WTC11 (cell line): ENCODE results near the gene VASN. TPM values are rescaled to one million over a fixed set of nuclear protein-coding genes. Genes with fewer than 3 reads are reported as not detected.

Source experiments
- ATF1 ChIP-seq: sonication (generic); formaldehyde crosslinking; IDR thresholded peaks from 2 replicates; pipeline ENCODE4 v1.8.1; 2023; ENCODE audit warnings: mild to moderate bottlenecking, moderate library complexity, missing genetic modification reagents
- ATF2 ChIP-seq: sonication (generic); formaldehyde crosslinking; IDR thresholded peaks from 2 replicates; pipeline ENCODE4 v1.8.1; 2022; ENCODE audit warnings: low read depth, missing genetic modification reagents, borderline replicate concordance
- CREB1 ChIP-seq: sonication (generic); formaldehyde crosslinking; IDR thresholded peaks from 2 replicates; pipeline ENCODE4 v1.8.0; 2023; ENCODE audit warnings: mild to moderate bottlenecking, missing genetic modification reagents
- E2F5 ChIP-seq: sonication (generic); formaldehyde crosslinking; IDR thresholded peaks from 2 replicates; pipeline ENCODE4 v1.8.1; 2022; ENCODE audit warnings: mild to moderate bottlenecking, moderate library complexity, missing genetic modification reagents
- FOXJ3 ChIP-seq: sonication (generic); formaldehyde crosslinking; IDR thresholded peaks from 2 replicates; pipeline ENCODE4 v1.9.0; 2021; ENCODE audit warnings: missing genetic modification reagents, mild to moderate bottlenecking, borderline replicate concordance
- HMGXB4 ChIP-seq: sonication (generic); formaldehyde crosslinking; IDR thresholded peaks from 2 replicates; pipeline ENCODE4 v1.8.1; 2023; ENCODE audit warnings: mild to moderate bottlenecking, moderate library complexity, missing genetic modification reagents
- JAZF1 ChIP-seq: fragments of 250-450 bp; sonication (Bioruptor Pico); IDR thresholded peaks from 2 replicates; pipeline ENCODE4 v1.9.0; 2021; ENCODE audit warnings: moderate library complexity, mild to moderate bottlenecking, inconsistent platforms
- JUN ChIP-seq: sonication (generic); formaldehyde crosslinking; IDR thresholded peaks from 2 replicates; pipeline ENCODE4 v1.8.0; 2023; ENCODE audit warnings: mild to moderate bottlenecking, missing genetic modification reagents
- MXD4 ChIP-seq: fragments of 250-450 bp; sonication (Bioruptor Pico); IDR thresholded peaks from 2 replicates; pipeline ENCODE4 v1.8.0; 2021; ENCODE audit warnings: mild to moderate bottlenecking, moderate library complexity, borderline replicate concordance
- NFYB ChIP-seq: sonication (generic); formaldehyde crosslinking; conservative IDR thresholded peaks from 2 replicates; pipeline ENCODE4 v1.8.0; 2022; ENCODE audit warnings: low read depth, missing genetic modification reagents
- NR2C2 ChIP-seq: sonication (generic); formaldehyde crosslinking; IDR thresholded peaks from 2 replicates; pipeline ENCODE4 v1.8.0; 2022; ENCODE audit warnings: mild to moderate bottlenecking, missing genetic modification reagents
- NR3C1 ChIP-seq: sonication (generic); formaldehyde crosslinking; conservative IDR thresholded peaks from 2 replicates; pipeline ENCODE4 v1.8.1; 2023; ENCODE audit warnings: low read depth, mild to moderate bottlenecking, missing genetic modification reagents
- PREB ChIP-seq: sonication (generic); formaldehyde crosslinking; IDR thresholded peaks from 2 replicates; pipeline ENCODE4 v1.8.1; 2022; ENCODE audit warnings: mild to moderate bottlenecking, missing genetic modification reagents, moderate library complexity, borderline replicate concordance
- USF2 ChIP-seq: sonication (generic); formaldehyde crosslinking; IDR thresholded peaks from 2 replicates; pipeline ENCODE4 v1.8.1; 2023; ENCODE audit warnings: mild to moderate bottlenecking, missing genetic modification reagents, moderate library complexity
- ZNF138 ChIP-seq: sonication (generic); formaldehyde crosslinking; conservative IDR thresholded peaks from 2 replicates; pipeline ENCODE4 v1.8.1; 2022; ENCODE audit warnings: mild to moderate bottlenecking, moderate library complexity, missing genetic modification reagents
- ZNF263 ChIP-seq: sonication (generic); formaldehyde crosslinking; IDR thresholded peaks from 2 replicates; pipeline ENCODE4 v1.8.1; 2022; ENCODE audit warnings: low read depth, mild to moderate bottlenecking, moderate library complexity, missing genetic modification reagents
- ZNF425 ChIP-seq: fragments of 250-450 bp; sonication (Bioruptor Pico); conservative IDR thresholded peaks from 2 replicates; pipeline ENCODE4 v1.9.0; 2021; ENCODE audit warnings: mild to moderate bottlenecking
- ZNF532 ChIP-seq: fragments of 250-450 bp; sonication (Bioruptor Pico); IDR thresholded peaks from 2 replicates; pipeline ENCODE4 v1.9.0; 2021; ENCODE audit warnings: mild to moderate bottlenecking, borderline replicate concordance
- ZSCAN18 ChIP-seq: fragments of 250-450 bp; sonication (Bioruptor Pico); IDR thresholded peaks from 2 replicates; pipeline ENCODE4 v2.1.2; 2022; ENCODE audit warnings: mild to moderate bottlenecking, moderate library complexity
- total RNA-seq: library from RNA; stranded (reverse); gene quantifications from 3 replicates; pipeline ENCODE4 v1.2.3, GENCODE V29; 2021

VASN gene
- total RNA-seq, 1 experiment from 2014 or later, result 8.0 TPM

GRCh38 chr16:4392382-4393239 is 21.0 kb downstream of the VASN start (continued):
- TF ChIP-seq USF2 (peak; percentile 90), JUN (no peak), NFYB (no peak), CREB1 (CRISPR knock-in tag) (no peak), NR3C1 (CRISPR knock-in tag) (no peak), MXD4 (CRISPR knock-in tag) (no peak), ZNF263 (CRISPR knock-in tag) (no peak), HMGXB4 (CRISPR knock-in tag) (peak; percentile 26; the same call in 1 of the 2 replicates), PREB (CRISPR knock-in tag) (no peak), E2F5 (CRISPR knock-in tag) (no peak), ATF1 (CRISPR knock-in tag) (no peak), ZNF425 (no peak), NR2C2 (CRISPR knock-in tag) (no peak), ATF2 (CRISPR knock-in tag) (no peak), ZNF138 (CRISPR knock-in tag) (no peak), JAZF1 (CRISPR knock-in tag) (no peak), FOXJ3 (CRISPR knock-in tag) (no peak), ZSCAN18 (CRISPR knock-in tag) (no peak), ZNF532 (CRISPR knock-in tag) (0 out of 2 replicates have a peak, but pooled peaks have one; percentile 11)
